Neuronal stem cell (in vitro differentiated cells): ENCODE measurements around the gene MAVS.

Experiments used
- DNase-seq: peaks from one replicate; pipeline ENCODE4 v3.0.0-alpha.2; 2013; ENCODE audit warnings: low spot score
- H2AFZ ChIP-seq: one replicate; pipeline ENCODE4 v1.6.1; 2013; ENCODE audit warnings: mild to moderate bottlenecking, low read length, inconsistent platforms
- H2AK5ac ChIP-seq: 2 replicates; pipeline ENCODE4 v1.6.1; 2013; ENCODE audit warnings: low read depth, mild to moderate bottlenecking, inconsistent platforms, low read length, moderate library complexity, mixed read lengths
- H2BK120ac ChIP-seq: 2 replicates; pipeline ENCODE4 v1.6.1; 2013; ENCODE audit warnings: low read depth, mild to moderate bottlenecking, inconsistent platforms, low read length, moderate library complexity, mixed read lengths
- H2BK12ac ChIP-seq: one replicate; pipeline ENCODE4 v1.6.1; 2013; ENCODE audit warnings: low read length, inconsistent platforms
- H2BK15ac ChIP-seq: 2 replicates; pipeline ENCODE4 v1.6.1; 2013; ENCODE audit warnings: mild to moderate bottlenecking, low read length, inconsistent platforms, mixed read lengths
- H2BK5ac ChIP-seq: one replicate; pipeline ENCODE4 v1.6.1; 2013; ENCODE audit warnings: inconsistent platforms, mild to moderate bottlenecking, low read length, moderate library complexity
- H3K14ac ChIP-seq: one replicate; pipeline ENCODE4 v1.6.1; 2013; ENCODE audit warnings: low read length, inconsistent platforms
- H3K18ac ChIP-seq: 2 replicates; pipeline ENCODE4 v1.6.1; 2013; ENCODE audit warnings: low read length, inconsistent platforms
- H3K23ac ChIP-seq: 2 replicates; pipeline ENCODE4 v1.6.1; 2013; ENCODE audit warnings: low read depth, mild to moderate bottlenecking, mixed read lengths, low read length, inconsistent platforms; ENCODE audit not compliant: poor library complexity
- H3K27ac ChIP-seq: replicated peaks from 3 replicates; pipeline ENCODE4 v1.5.1; 2013; ENCODE audit warnings: low read length, inconsistent platforms
- H3K27me3 ChIP-seq, 3 experiments: 2 replicates each; pipeline ENCODE4 v1.6.1; 2013; ENCODE audit warnings: low read length in 3 of 3, mild to moderate bottlenecking in 2 of 3, inconsistent platforms in 1 of 3, low read depth in 1 of 3, mixed read lengths in 1 of 3, moderate library complexity in 1 of 3; ENCODE audit not compliant: control insufficient read depth in 3 of 3, insufficient read depth in 3 of 3
- H3K36me3 ChIP-seq, 2 donors: replicated peaks in 1 of 2; 2 replicates each; pipeline ENCODE4 v1.6.1; 2013; ENCODE audit warnings: low read length in 2 of 2; ENCODE audit not compliant: control insufficient read depth in 2 of 2, insufficient read depth in 2 of 2
- H3K4ac ChIP-seq: 2 replicates; pipeline ENCODE4 v1.6.1; 2013; ENCODE audit warnings: inconsistent platforms, mild to moderate bottlenecking, low read length, moderate library complexity
- H3K4me1 ChIP-seq, 2 donors: 1 replicate in 1 of 2; 2 replicates in 1 of 2; pipeline ENCODE4 v1.6.1; 2013; ENCODE audit warnings: low read length in 2 of 2, low read depth in 1 of 2; ENCODE audit not compliant: control insufficient read depth in 2 of 2, insufficient read depth in 1 of 2
- H3K4me2 ChIP-seq: one replicate; pipeline ENCODE4 v1.6.1; 2013; ENCODE audit warnings: mild to moderate bottlenecking, low read length, inconsistent platforms; ENCODE audit not compliant: insufficient read depth, poor library complexity, severe bottlenecking
- H3K4me3 ChIP-seq, 2 donors: 2 replicates each; pipeline ENCODE4 v1.5.1; 2013; ENCODE audit warnings: low read length in 2 of 2, mild to moderate bottlenecking in 2 of 2, inconsistent platforms in 1 of 2, moderate library complexity in 1 of 2
- H3K79me1 ChIP-seq: one replicate; pipeline ENCODE4 v1.6.1; 2013; ENCODE audit warnings: low read depth, mild to moderate bottlenecking, inconsistent platforms, low read length, moderate library complexity
- H3K9ac ChIP-seq: one replicate; pipeline ENCODE4 v1.6.1; 2013; ENCODE audit warnings: mild to moderate bottlenecking, low read depth, low read length, inconsistent platforms; ENCODE audit not compliant: poor library complexity
- H3K9me3 ChIP-seq, 2 donors: replicated peaks in 1 of 2; 2 replicates each; pipeline versions ENCODE3 to v1.6.1; 2013; ENCODE audit warnings: low read length in 2 of 2, mild to moderate bottlenecking in 2 of 2, inconsistent platforms in 1 of 2, low read depth in 1 of 2, mixed read lengths in 1 of 2, moderate library complexity in 1 of 2; ENCODE audit not compliant: control insufficient read depth in 2 of 2, insufficient read depth in 1 of 2
- H4K8ac ChIP-seq: one replicate; pipeline ENCODE4 v1.6.1; 2013; ENCODE audit warnings: low read depth, mild to moderate bottlenecking, inconsistent platforms, low read length, moderate library complexity
- H4K91ac ChIP-seq: one replicate; pipeline ENCODE4 v1.6.1; 2013; ENCODE audit warnings: low read length, low read depth, mild to moderate bottlenecking, inconsistent platforms; ENCODE audit not compliant: poor library complexity
- WGBS, 2 donors: extraction: QIAGEN DNeasy Blood & Tissue Kit; methylation state at CpG; one replicate each; pipeline ENCODE4 v1.1.7; 2013; ENCODE audit warnings: missing lambda C conversion rate in 2 of 2, mixed read lengths in 1 of 2; ENCODE audit not compliant: insufficient read length in 2 of 2, insufficient replicate concordance in 1 of 2; ENCODE audit errors: extremely low coverage in 2 of 2; 5-methylcytosine and 5-hydroxymethylcytosine counted together

The MAVS gene

GRCh38 chr20:3889489-3890397 lies 43.1 kb downstream of the MAVS start:
- peak overlapping the region; percentile 55 for H3K4ac ChIP-seq
- H3K18ac ChIP-seq: peak overlapping the region; percentile 100
- no peaks in the 10 kb centered on the region for H3K79me1 ChIP-seq
- H3K27me3 ChIP-seq: no peaks in the 10 kb centered on the region
- peak overlapping the region; percentile 93 for H3K9ac ChIP-seq
- H2AFZ ChIP-seq: peak overlapping the region; percentile 80
- no peak overlapping the region for H3K14ac ChIP-seq
- H3K36me3 ChIP-seq: peaks cover under 1 to 41% of the 10 kb centered on the region in 2 donors
- no peak overlapping the region for H4K91ac ChIP-seq
- H2BK12ac ChIP-seq: peak overlapping the region; percentile 90
- DNase-seq: no peak
- no peak overlapping the region for H2BK120ac ChIP-seq
- H3K9me3 ChIP-seq: no peaks in the 10 kb centered on the region
- peak overlapping the region; percentile 68 to 97 for H3K4me3 ChIP-seq
- H2BK15ac ChIP-seq: no peak overlapping the region
- H3K4me1 ChIP-seq: peaks cover 12 to 16% of the 10 kb centered on the region in 2 donors
- peak overlapping the region; percentile 96 for H3K23ac ChIP-seq
- H2AK5ac ChIP-seq: peak overlapping the region; percentile 72
- H2BK5ac ChIP-seq: peak overlapping the region; percentile 93
- no CpG with 5 or more reads among the region's 68 CpGs for WGBS, 2 donors
- H3K27ac ChIP-seq: peak overlapping the region; percentile 88
- peak overlapping the region; percentile 65 for H3K4me2 ChIP-seq
- H4K8ac ChIP-seq: peak overlapping the region; percentile 95

- no peak for DNase-seq
- peak overlapping the region; percentile 85 for H3K9ac ChIP-seq
- H2AFZ ChIP-seq: no peak overlapping the region
- peaks cover 3 to 47% of the 10 kb centered on the region in 2 donors for H3K36me3 ChIP-seq
- no peak overlapping the region for H4K91ac ChIP-seq
- H3K9me3 ChIP-seq: no peaks in the 10 kb centered on the region
- H3K4ac ChIP-seq: no peak overlapping the region
- peaks cover 12 to 16% of the 10 kb centered on the region in 2 donors for H3K4me1 ChIP-seq
- no peak overlapping the region for H2BK5ac ChIP-seq
- no CpG with 5 or more reads among the region's 3 CpGs for WGBS, 2 donors
- H2BK120ac ChIP-seq: no peak overlapping the region
- no peak overlapping the region for H2BK15ac ChIP-seq
- no peak overlapping the region for H3K18ac ChIP-seq
- peaks cover 1% of the 10 kb centered on the region for H3K79me1 ChIP-seq
- H3K4me2 ChIP-seq: peak overlapping the region; percentile 65
- no peaks in the 10 kb centered on the region for H3K27me3 ChIP-seq
- no peak overlapping the region for H3K14ac ChIP-seq
- H3K23ac ChIP-seq: no peak overlapping the region
- H4K8ac ChIP-seq: no peak overlapping the region
- H3K4me3 ChIP-seq: peak overlapping the region; percentile 68 to 97
- H2BK12ac ChIP-seq: no peak overlapping the region
- H3K27ac ChIP-seq: no peak overlapping the region
- H2AK5ac ChIP-seq: no peak overlapping the region
Observed at GRCh38 chr20:3890398-3890751, 43.7 kb downstream of the MAVS start.

DNA sequence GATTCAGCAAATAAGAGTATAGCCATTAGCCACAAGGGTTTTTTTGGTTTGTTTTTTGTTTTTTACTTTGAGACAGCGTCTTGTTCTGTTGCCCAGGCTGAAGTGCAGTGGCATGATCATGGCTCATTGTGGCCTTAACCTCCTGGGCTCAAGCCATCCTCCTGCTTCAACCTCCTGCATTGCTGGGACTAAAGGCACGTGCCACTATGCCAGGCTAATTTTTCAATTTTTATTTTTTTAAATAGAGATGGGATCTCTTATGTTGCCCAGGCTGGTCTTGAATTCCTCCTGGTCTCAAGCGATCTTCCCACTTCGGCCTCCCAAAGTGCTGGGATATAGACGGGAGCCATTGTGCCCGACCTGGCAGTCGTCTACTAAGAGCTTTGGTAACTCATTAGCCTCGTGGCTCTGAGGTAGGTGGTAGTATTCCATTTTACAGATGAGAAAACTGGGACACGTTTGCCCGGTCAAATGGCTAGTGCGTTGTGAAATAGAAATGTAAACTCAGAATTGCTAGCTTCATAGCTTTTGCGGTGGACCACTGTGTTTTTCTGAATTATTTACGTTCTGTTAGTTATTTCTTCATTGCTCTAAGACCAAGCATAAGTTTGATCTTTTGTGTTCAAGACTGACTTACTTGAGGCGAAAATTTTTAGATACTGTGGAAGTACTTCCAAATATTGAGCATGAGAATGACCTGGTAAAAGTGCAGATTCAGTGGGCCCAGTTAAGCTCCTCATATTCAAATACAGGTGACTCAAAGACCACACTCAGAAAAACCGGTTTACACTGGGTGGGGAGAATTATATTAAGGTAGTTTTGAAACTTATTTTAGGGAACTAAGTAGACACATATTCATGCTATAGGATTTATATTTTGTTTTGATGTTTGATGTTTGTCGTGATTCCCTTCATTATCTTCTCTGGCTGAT lies 44.6 kb downstream of the MAVS start:
- Histone ChIP-seq H3K4me1 (peaks cover 12 to 16% of the 10 kb centered on the region in 2 donors), H3K79me1 (peaks cover 1% of the 10 kb centered on the region), H2AFZ (no peak overlapping the region), H3K27me3 (no peaks in the 10 kb centered on the region), H2BK120ac (no peak overlapping the region), H3K36me3 (peaks cover 3 to 56% of the 10 kb centered on the region in 2 donors), H2BK12ac (no peak overlapping the region), H3K4me3 (peak overlapping the region in 1 of 2 donors; percentile 68), H4K91ac (no peak overlapping the region), H4K8ac (no peak overlapping the region), H3K14ac (no peak overlapping the region), H3K9ac (no peak overlapping the region), H3K4ac (no peak overlapping the region), H2AK5ac (no peak overlapping the region), H3K9me3 (no peaks in the 10 kb centered on the region), H2BK5ac (no peak overlapping the region), H3K4me2 (peak overlapping the region; percentile 65), H2BK15ac (no peak overlapping the region), H3K18ac (no peak overlapping the region), H3K27ac (no peak overlapping the region), H3K23ac (no peak overlapping the region)
- no CpG with 5 or more reads among the region's 16 CpGs for WGBS, 2 donors
- DNase-seq: no peak
